ENCODE data around the gene ACLY.
"Not testable (repeated sequence)": the region's sequence is repeated elsewhere in the genome, so short reads cannot be mapped to it uniquely, and the experiment has no call there.

Gene ACLY

DNA sequence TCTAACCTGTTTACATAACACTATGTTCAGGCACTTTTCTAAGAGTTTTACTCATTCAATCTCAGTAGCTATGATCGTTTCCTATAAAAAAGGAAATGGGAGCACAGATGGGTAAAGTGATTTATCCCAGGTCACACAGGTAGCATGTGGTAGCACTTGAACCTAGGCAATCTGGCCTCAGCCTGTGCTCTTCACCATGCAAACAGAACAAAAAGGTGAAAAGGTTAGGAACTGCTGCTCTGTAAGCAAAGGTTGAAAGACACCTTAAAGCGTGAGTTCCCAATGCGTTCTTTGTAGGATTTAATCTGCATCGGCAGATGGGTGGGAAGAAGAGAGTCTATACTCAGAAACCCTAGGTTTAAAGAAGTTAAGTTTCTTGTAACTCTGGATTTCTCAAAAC, 38.6 kb downstream of the ACLY start:
- in situ Hi-C loops (cut with MboI; ENCODE audit: low pct_unique_long_range_greater_than_20kb, low sequenced_read_pairs, unreplicated experiment) = no loop called here
- TF ChIP-seq, protein P1, sequence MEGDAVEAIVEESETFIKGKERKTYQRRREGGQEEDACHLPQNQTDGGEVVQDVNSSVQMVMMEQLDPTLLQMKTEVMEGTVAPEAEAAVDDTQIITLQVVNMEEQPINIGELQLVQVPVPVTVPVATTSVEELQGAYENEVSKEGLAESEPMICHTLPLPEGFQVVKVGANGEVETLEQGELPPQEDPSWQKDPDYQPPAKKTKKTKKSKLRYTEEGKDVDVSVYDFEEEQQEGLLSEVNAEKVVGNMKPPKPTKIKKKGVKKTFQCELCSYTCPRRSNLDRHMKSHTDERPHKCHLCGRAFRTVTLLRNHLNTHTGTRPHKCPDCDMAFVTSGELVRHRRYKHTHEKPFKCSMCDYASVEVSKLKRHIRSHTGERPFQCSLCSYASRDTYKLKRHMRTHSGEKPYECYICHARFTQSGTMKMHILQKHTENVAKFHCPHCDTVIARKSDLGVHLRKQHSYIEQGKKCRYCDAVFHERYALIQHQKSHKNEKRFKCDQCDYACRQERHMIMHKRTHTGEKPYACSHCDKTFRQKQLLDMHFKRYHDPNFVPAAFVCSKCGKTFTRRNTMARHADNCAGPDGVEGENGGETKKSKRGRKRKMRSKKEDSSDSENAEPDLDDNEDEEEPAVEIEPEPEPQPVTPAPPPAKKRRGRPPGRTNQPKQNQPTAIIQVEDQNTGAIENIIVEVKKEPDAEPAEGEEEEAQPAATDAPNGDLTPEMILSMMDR (IDR thresholded peaks at IDR 0.05; ENCODE audit: extremely low read depth, insufficient read depth, missing control alignments) = no peak

DNA sequence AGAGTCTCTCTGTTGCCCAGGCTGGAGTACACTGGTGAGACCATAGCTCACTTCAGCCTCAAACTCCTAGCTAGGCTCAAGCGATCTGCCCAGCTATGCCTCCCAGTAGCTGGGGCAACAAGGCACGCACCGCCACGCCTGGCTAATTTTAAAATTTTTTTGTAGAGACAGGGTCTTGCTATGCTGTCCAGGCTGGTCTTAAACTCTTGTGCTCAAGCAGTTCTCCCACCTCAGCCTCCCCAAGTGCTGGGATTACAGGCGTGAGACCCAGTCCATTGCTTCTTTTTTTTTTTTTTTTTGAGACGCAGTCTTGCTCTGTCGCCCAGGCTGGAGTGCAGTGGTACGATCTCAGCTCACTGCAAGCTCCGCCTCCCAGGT, 44.5 kb downstream of the ACLY start:
- in situ Hi-C loops (cut with MboI; ENCODE audit: low pct_unique_long_range_greater_than_20kb, low sequenced_read_pairs, unreplicated experiment); DNase-seq (ENCODE audit: low spot score): not testable (repeated sequence)

More for the DNA sequence above, 38.6 kb downstream of the ACLY start:
- DNase-seq (ENCODE audit: low spot score) = no peak

DNA sequence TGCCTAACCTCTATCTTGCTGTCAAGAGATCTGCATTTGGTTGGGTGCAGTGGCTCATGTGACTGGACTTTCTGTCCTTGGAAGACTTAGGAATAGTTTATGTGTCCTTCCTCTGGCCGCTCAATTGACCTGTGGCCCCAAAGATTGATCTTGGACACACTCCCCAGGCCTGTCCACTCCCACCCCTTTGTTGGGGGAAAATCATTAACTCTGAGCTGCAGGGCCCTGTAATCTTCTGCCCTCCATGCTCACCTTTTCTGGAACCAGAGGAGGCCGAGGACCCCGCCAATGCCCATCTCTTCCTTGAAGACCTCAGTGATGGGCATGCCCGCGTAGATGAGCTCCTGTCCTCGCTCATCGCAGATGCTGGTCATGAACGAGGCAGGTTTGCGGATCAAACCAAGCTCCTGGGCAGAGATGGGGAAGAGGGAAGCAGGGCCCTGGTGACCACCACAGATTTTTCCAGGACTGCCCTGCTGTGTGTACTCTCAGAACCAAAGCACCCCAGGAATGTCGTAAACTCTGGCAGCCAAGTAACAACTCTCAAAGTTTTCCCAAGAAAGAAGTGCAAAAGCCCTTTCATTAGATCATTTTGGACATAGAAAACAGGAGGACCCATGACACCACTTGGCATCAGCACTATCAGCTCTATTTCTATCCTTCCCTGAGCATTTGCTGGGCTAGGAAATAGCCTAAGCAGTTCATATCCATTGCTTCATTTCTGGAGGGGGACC, 45.0 kb downstream of the ACLY start:
- TF ChIP-seq, protein P1 (IDR thresholded peaks at IDR 0.05; ENCODE audit: extremely low read depth, insufficient read depth, missing control alignments) = no peak
- no peak for DNase-seq (ENCODE audit: low spot score)
- in situ Hi-C loops (cut with MboI; ENCODE audit: low pct_unique_long_range_greater_than_20kb, low sequenced_read_pairs, unreplicated experiment) = no loop called here

DNA sequence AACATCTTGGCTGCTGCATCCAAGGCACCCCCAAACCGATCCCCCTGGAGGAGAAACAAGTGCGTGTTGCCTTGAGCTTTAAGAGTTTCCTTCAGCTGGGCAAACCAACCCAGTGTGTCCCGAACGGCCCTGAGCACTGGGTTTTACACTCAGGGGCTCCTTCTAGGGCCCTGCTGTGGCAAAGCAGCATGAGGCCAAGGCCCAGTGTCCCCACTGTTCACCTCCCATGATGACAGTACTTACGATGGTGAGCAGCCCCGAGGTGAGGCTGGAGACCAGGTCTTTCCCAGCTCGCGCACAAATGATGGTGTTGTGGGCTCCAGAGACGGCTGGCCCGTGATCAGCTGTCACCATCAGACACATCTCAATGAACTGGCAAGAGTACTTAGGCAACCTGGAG, 47.0 kb downstream of the ACLY start:
- in situ Hi-C loops (cut with MboI; ENCODE audit: low pct_unique_long_range_greater_than_20kb, low sequenced_read_pairs, unreplicated experiment) = no loop called here
- TF ChIP-seq, protein P1 (IDR thresholded peaks at IDR 0.05; ENCODE audit: extremely low read depth, insufficient read depth, missing control alignments) = no peak
- no peak for DNase-seq (ENCODE audit: low spot score)

DNA sequence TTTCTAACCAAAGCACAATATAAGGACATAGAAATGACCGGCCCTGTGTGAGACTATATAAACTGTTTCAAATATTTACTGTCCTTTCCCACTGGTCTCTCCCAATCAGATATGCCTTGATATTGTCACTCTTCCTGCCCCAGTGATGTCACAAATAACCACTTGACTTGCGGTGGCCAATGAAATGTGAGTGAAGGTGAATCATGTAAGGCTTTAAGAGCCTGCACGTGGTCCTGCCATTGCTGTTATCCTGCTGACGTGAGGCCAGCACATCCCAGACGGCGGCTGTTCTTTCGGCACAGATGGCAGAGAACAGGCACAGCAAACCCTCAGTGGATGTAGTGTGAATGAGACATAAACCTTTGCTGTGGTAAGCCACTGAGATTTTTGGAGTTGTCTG, 48.1 kb downstream of the ACLY start:
- no peak for DNase-seq (ENCODE audit: low spot score)
- TF ChIP-seq, protein P1 (IDR thresholded peaks at IDR 0.05; ENCODE audit: extremely low read depth, insufficient read depth, missing control alignments) = no peak
- in situ Hi-C loops (cut with MboI; ENCODE audit: low pct_unique_long_range_greater_than_20kb, low sequenced_read_pairs, unreplicated experiment) = no loop called here

DNA sequence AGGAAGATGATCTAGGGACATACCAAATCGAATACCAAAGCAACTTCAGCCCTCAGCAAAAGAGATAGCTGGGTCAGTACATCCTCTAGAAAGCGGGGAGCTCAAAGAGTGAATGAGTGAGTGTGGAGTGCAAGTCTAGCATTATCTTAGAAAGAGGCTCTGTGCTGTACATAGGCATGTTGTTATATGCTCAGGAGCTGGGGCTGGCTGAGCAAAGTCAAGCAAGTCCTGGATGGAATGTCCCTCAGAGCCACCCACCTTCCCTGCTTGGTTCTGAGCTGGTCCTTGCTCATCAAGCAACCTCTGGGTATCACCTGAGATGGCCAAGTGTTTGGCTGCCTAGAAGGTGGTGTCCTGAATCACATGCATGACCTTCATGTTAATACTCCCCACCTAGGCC, 48.7 kb downstream of the ACLY start:
- in situ Hi-C loops (cut with MboI; ENCODE audit: low pct_unique_long_range_greater_than_20kb, low sequenced_read_pairs, unreplicated experiment) = no loop called here
- no peak for DNase-seq (ENCODE audit: low spot score)
- TF ChIP-seq, protein P1 (IDR thresholded peaks at IDR 0.05; ENCODE audit: extremely low read depth, insufficient read depth, missing control alignments) = no peak

DNA sequence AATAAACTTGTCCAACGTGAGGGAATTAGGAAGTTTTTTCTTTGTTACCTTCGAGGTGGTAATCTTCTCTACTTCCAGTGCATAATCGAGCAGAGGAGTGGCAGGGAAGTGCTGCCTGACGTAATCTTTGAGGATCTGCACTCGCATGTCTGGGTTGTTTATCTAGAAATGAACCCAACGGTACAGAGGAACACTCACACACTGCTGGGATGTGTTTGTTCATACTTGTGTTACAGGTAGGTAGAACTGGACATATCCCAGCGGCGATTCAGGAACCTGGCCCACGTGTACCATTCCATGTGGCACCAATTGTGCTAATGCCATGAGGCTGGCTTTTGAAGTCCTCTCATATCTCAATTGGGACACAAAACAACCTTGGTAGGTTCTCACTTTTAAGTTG, 49.3 kb downstream of the ACLY start:
- TF ChIP-seq, protein P1 (IDR thresholded peaks at IDR 0.05; ENCODE audit: extremely low read depth, insufficient read depth, missing control alignments) = no peak
- in situ Hi-C loops (cut with MboI; ENCODE audit: low pct_unique_long_range_greater_than_20kb, low sequenced_read_pairs, unreplicated experiment) = no loop called here

More for the DNA sequence above, 49.3 kb downstream of the ACLY start:
- DNase-seq (ENCODE audit: low spot score) = no peak

Data from GM13977 (cell line).